ENCODE data around the gene COTL1. TPM values are rescaled to one million over a fixed set of nuclear protein-coding genes. Genes with fewer than 3 reads are reported as not detected.

The COTL1 gene
- total and polyA plus RNA-seq, 9 of the 15 experiments (the other 6 are each of a cell fraction or from before 2014, with no cell fraction given): 27.7 to 185 (median 72.5) TPM

DNA sequence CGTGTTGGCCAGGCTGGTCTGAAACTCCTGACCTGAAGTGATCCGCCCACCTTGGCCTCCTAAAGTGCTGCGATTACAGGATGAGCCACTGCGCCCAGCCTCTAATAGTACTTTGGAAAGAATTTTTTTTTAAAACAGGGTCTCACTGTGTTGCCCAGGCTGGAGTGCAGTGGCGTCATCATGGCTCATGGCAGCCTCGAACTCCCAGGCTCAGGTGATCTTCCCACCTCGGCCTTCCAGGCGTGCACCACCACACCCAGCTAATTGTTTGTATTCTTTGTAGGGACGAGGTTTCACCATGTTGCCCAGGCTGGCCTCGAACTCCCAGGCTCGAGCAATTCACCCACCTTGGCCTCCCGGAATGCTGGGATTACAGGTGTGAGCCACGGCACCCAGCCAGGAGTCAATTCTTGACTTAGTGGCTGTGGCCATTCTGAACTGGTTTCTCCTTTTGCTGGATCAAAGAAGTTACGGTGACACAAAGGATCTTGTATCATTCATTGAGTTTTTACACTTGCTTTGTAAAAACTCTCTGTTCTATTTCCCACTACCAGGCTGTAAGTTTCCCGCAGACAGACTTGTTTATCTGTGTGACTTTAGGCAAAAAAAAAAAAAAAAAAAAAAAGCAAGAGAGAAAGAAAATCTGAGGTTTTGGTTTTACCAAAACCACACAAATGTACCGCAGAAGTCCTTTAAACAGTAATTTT lies 12.7 kb upstream of the COTL1 start:
- Histone ChIP-seq H3K27me3 (ENCODE audit: control insufficient read depth in 2 of 2, insufficient read depth in 2 of 2, low read length in 2 of 2) (peaks cover 8 to 10% of the 10 kb centered on the region in 2 experiments; a peak in 2 of 5 replicates), H3K9me1 (ENCODE audit: control insufficient read depth, insufficient read depth, low read length) (no peaks in the 10 kb centered on the region), H3K4me2 (ENCODE audit: insufficient read depth, low read length) (no peak overlapping the region), H3K36me3 (ENCODE audit: control insufficient read depth, insufficient read depth, low read length) (no peaks in the 10 kb centered on the region), H3K9me3 (replicated peaks; ENCODE audit: control insufficient read depth, insufficient read depth, low read depth, low read length) (no peaks in the 10 kb centered on the region), H2AFZ (ENCODE audit: low read depth, low read length) (no peak overlapping the region), H3K4me3 (no peak overlapping the region), H4K20me1 (replicated peaks; ENCODE audit: control insufficient read depth, insufficient read depth, low read length) (no peaks in the 10 kb centered on the region), H3K27ac (ENCODE audit: extremely low read depth, low read depth, low read length) (no peak overlapping the region), H3K79me2 (ENCODE audit: control insufficient read depth, insufficient read depth, low read length) (no peaks in the 10 kb centered on the region), H3K9ac (ENCODE audit: insufficient read depth in 1 of 2, low read depth in 2 of 2, low read length in 2 of 2) (no peak overlapping the region), H3K4me1 (replicated peaks in 1 of 2; ENCODE audit: control insufficient read depth in 2 of 2, insufficient read depth in 2 of 2, low read length in 2 of 2) (peaks cover 0 to 6% of the 10 kb centered on the region in 2 experiments; a peak in 1 of 5 replicates)
- in situ Hi-C loops (cut with MboI) (no loop called here), intact Hi-C loops (cut with micrococcal nuclease) (no loop called here)
- 54% methylated on average over 16 of the region's 16 CpGs for WGBS (ENCODE audit: insufficient coverage, low coverage, missing lambda C conversion rate)
- CTCF ChIA-PET (ENCODE audit: low intra/inter-chr PET ratio): no interaction called here
- BruUV-seq (replicated peaks): no TSS peak
- POLR2A ChIA-PET: interaction anchor here (1.0 kb wide), 1 partner anchor 125 kb away, joined by 5 read pairs; no protein-coding TSS in a partner anchor
- DNase-seq (ENCODE audit: extremely low read depth in 1 of 4, low spot score in 3 of 4) (no peak), ATAC-seq (no peak), FAIRE-seq (no peak)
- no peak for TF ChIP-seq NR4A1 (CRISPR knock-in tag; IDR thresholded peaks at IDR 0.05)
- no peak for TF ChIP-seq NR4A1 (tag; IDR thresholded peaks at IDR 0.05)
- TF ChIP-seq, protein P1, sequence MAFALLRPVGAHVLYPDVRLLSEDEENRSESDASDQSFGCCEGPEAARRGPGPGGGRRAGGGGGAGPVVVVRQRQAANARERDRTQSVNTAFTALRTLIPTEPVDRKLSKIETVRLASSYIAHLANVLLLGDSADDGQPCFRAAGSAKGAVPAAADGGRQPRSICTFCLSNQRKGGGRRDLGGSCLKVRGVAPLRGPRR (CRISPR knock-in tag; IDR thresholded peaks at IDR 0.05): no peak
- peak; percentile 72 for TF ChIP-seq ZNF121 (CRISPR knock-in tag; conservative IDR thresholded peaks at IDR 0.05)
- TF ChIP-seq SOX6 (IDR thresholded peaks at IDR 0.05): no peak
- TF ChIP-seq GATA2 (CRISPR knock-in tag; IDR thresholded peaks at IDR 0.05): no peak
- no peak for TF ChIP-seq EWSR1 (IDR thresholded peaks at IDR 0.05; ENCODE audit: borderline replicate concordance, low read depth, partially characterized antibody)

Data from K562 (cell line).